Brain microvascular endothelial cell (primary cell): ENCODE data around the gene AVL9.

Source experiments
- DNase-seq: peaks from one replicate; pipeline ENCODE4 v3.0.0-alpha.2; 2020
- H3K27ac ChIP-seq: fragments of 250-450 bp; sonication (Bioruptor Pico); 2 replicates; pipeline ENCODE4 v1.5.1; 2020; ENCODE audit warnings: mild to moderate bottlenecking, moderate library complexity
- H3K27me3 ChIP-seq: fragments of 250-450 bp; sonication (Bioruptor Pico); replicated peaks from 2 replicates; pipeline ENCODE4 v1.5.1; 2020; ENCODE audit warnings: mild to moderate bottlenecking
- H3K36me3 ChIP-seq: fragments of 250-450 bp; sonication (Bioruptor Pico); replicated peaks from 2 replicates; pipeline ENCODE4 v1.5.1; 2020; ENCODE audit warnings: mild to moderate bottlenecking
- H3K4me3 ChIP-seq: 2 replicates; pipeline ENCODE4 v1.5.1; 2011; ENCODE audit warnings: low read depth, mild to moderate bottlenecking, control low read depth, low read length, moderate library complexity
- CTCF ChIP-seq: IDR thresholded peaks from 2 replicates; pipeline ENCODE4 v1.5.1; 2011; ENCODE audit warnings: low read depth, mild to moderate bottlenecking, moderate library complexity, low read length, control low read depth, inconsistent platforms; ENCODE audit errors: missing control alignments
- in situ Hi-C: cut with HindIII; loops from 2 replicates; pipeline ENCODE4 v1.10.0; 2017; ENCODE audit warnings: low sequenced_read_pairs, low pct_ligation_motif_present

AVL9 gene

GRCh38 chr7:32522746-32523530, 27.6 kb downstream of the AVL9 start:
- in situ Hi-C loops = no loop called here
- no peak for TF ChIP-seq CTCF
- DNase-seq = no peak
- Histone ChIP-seq H3K27ac (no peak overlapping the region), H3K27me3 (no peaks in the 10 kb centered on the region), H3K4me3 (no peak overlapping the region), H3K36me3 (no peaks in the 10 kb centered on the region)

GRCh38 chr7:32524631-32525030, 29.3 kb downstream of the AVL9 start:
- TF ChIP-seq CTCF = no peak
- H3K36me3 ChIP-seq = no peaks in the 10 kb centered on the region
- no peak for DNase-seq
- in situ Hi-C loops = no loop called here
- no peak overlapping the region for H3K4me3 ChIP-seq
- H3K27me3 ChIP-seq = no peaks in the 10 kb centered on the region
- H3K27ac ChIP-seq = no peak overlapping the region

- no peak overlapping the region for H3K27ac ChIP-seq
- no peaks in the 10 kb centered on the region for H3K36me3 ChIP-seq
- no peak for DNase-seq
- in situ Hi-C loops = no loop called here
- no peak overlapping the region for H3K4me3 ChIP-seq
- H3K27me3 ChIP-seq = no peaks in the 10 kb centered on the region
- TF ChIP-seq CTCF = no peak
Measured at GRCh38 chr7:32525839-32526238, 30.6 kb downstream of the AVL9 start.

GRCh38 chr7:32531402-32531801, 36.1 kb downstream of the AVL9 start:
- H3K27me3 ChIP-seq = no peaks in the 10 kb centered on the region
- no peak overlapping the region for H3K27ac ChIP-seq
- no peak for DNase-seq
- no peak overlapping the region for H3K4me3 ChIP-seq
- no peak for TF ChIP-seq CTCF
- no peaks in the 10 kb centered on the region for H3K36me3 ChIP-seq
- in situ Hi-C loops = no loop called here

- TF ChIP-seq CTCF = no peak
- in situ Hi-C loops = no loop called here
- no peak for DNase-seq
- Histone ChIP-seq H3K36me3 (no peaks in the 10 kb centered on the region), H3K27me3 (no peaks in the 10 kb centered on the region), H3K27ac (no peak overlapping the region), H3K4me3 (no peak overlapping the region)
Measured at GRCh38 chr7:32532086-32532485, 36.8 kb downstream of the AVL9 start.

GRCh38 chr7:32532716-32533115, 37.4 kb downstream of the AVL9 start:
- no peak overlapping the region for H3K27ac ChIP-seq
- no peaks in the 10 kb centered on the region for H3K36me3 ChIP-seq
- no peak overlapping the region for H3K4me3 ChIP-seq
- H3K27me3 ChIP-seq = no peaks in the 10 kb centered on the region
- in situ Hi-C loops = no loop called here
- no peak for DNase-seq
- TF ChIP-seq CTCF = no peak
